ENCODE results near the gene ZNF304. TPM values are rescaled to one million over a fixed set of nuclear protein-coding genes. Genes with fewer than 3 reads are reported as not detected.

The ZNF304 gene
- total RNA-seq, 1 donor from 2014 or later, result 13.2 TPM

DNA sequence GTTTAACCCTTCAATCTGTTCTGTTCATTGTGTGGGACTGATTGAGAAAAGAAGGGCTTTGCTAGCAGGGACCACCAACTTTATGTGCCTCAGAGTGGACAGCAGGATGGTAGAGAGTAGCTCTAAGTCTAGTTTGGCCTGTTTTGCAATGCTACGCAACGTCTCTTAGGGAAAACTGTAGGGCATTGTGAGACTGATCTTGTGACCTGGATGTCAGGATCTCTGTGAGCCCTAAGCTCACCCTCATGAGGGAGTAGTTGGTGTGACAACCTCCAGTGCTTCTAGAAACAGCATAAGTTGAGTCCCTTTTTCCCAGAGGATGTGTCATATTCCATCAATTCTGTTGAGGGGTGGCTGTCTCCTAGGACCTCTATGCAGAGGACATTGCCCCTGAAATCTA lies 40.3 kb upstream of the ZNF304 start:
- H3K9me3 Mint-ChIP-seq, result peaks cover 11% of the 10 kb centered on the region
- TF ChIP-seq CTCF (IDR thresholded peaks at IDR 0.05; ENCODE audit: unreplicated experiment), result no peak

GRCh38 chr19:57314146-57314545 lies 36.9 kb upstream of the ZNF304 start:
- TF ChIP-seq CTCF (IDR thresholded peaks at IDR 0.05; ENCODE audit: unreplicated experiment), result no peak
- Mint-ChIP-seq H3K9me3 (peaks cover 4% of the 10 kb centered on the region), H3K27ac (no peak overlapping the region), H3K4me1 (no peaks in the 10 kb centered on the region), H3K36me3 (no peaks in the 10 kb centered on the region), H3K27me3 (ENCODE audit: low read depth) (peaks cover 56% of the 10 kb centered on the region), H3K4me3 (no peak overlapping the region)
- no peak for DNase-seq (ENCODE audit: low spot score in 2 of 2, unreplicated experiment in 2 of 2)

More for the DNA sequence above, 40.3 kb upstream of the ZNF304 start:
- peaks cover 38% of the 10 kb centered on the region for H3K27me3 Mint-ChIP-seq (ENCODE audit: low read depth)
- no peak for DNase-seq (ENCODE audit: low spot score in 2 of 2, unreplicated experiment in 2 of 2)
- no peak overlapping the region for H3K4me3 Mint-ChIP-seq
- H3K36me3 Mint-ChIP-seq, result no peaks in the 10 kb centered on the region
- H3K27ac Mint-ChIP-seq, result no peak overlapping the region
- no peaks in the 10 kb centered on the region for H3K4me1 Mint-ChIP-seq

DNA sequence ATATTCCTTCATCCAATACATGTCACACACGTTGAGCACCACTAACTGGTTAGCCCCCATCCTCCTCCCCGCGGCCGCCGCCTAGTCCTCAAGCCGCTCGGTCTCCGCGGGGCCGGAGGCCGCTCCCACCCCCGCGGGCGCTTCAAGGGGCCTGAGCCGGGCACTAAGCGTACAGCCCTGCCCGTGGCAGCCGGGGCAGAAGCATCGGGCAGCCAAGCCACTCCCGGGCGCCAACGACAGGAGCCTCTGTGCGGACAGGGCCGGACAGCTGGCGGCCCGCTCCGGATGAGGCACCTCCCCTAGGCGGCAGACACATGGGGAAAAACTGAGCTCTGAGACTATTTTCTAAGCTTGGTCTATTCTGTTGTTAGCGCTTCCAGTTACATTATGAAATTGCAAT lies 33.6 kb upstream of the ZNF304 start:
- Mint-ChIP-seq H3K27ac (no peak overlapping the region), H3K4me1 (peaks cover 23% of the 10 kb centered on the region), H3K36me3 (no peaks in the 10 kb centered on the region), H3K9me3 (no peaks in the 10 kb centered on the region), H3K4me3 (no peak overlapping the region), H3K27me3 (ENCODE audit: low read depth) (peaks cover 50% of the 10 kb centered on the region)
- DNase-seq (ENCODE audit: low spot score in 2 of 2, unreplicated experiment in 2 of 2), result no peak
- TF ChIP-seq CTCF (IDR thresholded peaks at IDR 0.05; ENCODE audit: unreplicated experiment), result no peak

GRCh38 chr19:57319869-57320179 lies 31.2 kb upstream of the ZNF304 start:
- TF ChIP-seq CTCF (IDR thresholded peaks at IDR 0.05; ENCODE audit: unreplicated experiment), result no peak
- DNase-seq (ENCODE audit: low spot score in 2 of 2, unreplicated experiment in 2 of 2), result no peak
- peaks cover 28% of the 10 kb centered on the region for H3K27me3 Mint-ChIP-seq (ENCODE audit: low read depth)
- H3K36me3 Mint-ChIP-seq, result peaks cover 8% of the 10 kb centered on the region
- H3K4me1 Mint-ChIP-seq, result peaks cover 27% of the 10 kb centered on the region
- peak overlapping the region; percentile 93 for H3K4me3 Mint-ChIP-seq
- H3K9me3 Mint-ChIP-seq, result no peaks in the 10 kb centered on the region
- peak overlapping the region; percentile 99 for H3K27ac Mint-ChIP-seq

- peaks cover 10% of the 10 kb centered on the region for H3K36me3 Mint-ChIP-seq
- H3K4me3 Mint-ChIP-seq, result peak within 1 kb of the TSS; percentile 93
- no peaks in the 10 kb centered on the region for H3K9me3 Mint-ChIP-seq
- peak within 1 kb of the TSS; percentile 99 for H3K27ac Mint-ChIP-seq
- no peak for TF ChIP-seq CTCF (IDR thresholded peaks at IDR 0.05; ENCODE audit: unreplicated experiment)
- peak; percentile 87 to 95 for DNase-seq (ENCODE audit: low spot score in 2 of 2, unreplicated experiment in 2 of 2)
- H3K4me1 Mint-ChIP-seq, result peaks cover 27% of the 10 kb centered on the region
- peaks cover 22% of the 10 kb centered on the region for H3K27me3 Mint-ChIP-seq (ENCODE audit: low read depth)
Observed at GRCh38 chr19:57320180-57321084, 30.6 kb upstream of the ZNF304 start, which contains the start of gene ZNF543. Gene ZNF543, plus strand, starts transcription at chr19:57320472. Its CDS starts 382 bp downstream, at chr19:57320854.

All from mesothelial cell of epicardium (in vitro differentiated cells).